ENCODE data around the gene PACRG.

- TF ChIP-seq CTCF (IDR thresholded peaks at IDR 0.05) (no peak), POLR2A (IDR thresholded peaks at IDR 0.05) (no peak)
These were observed 592.0 kb downstream of the PACRG start for GRCh38 chr6:163319609-163320366.
